H4 (cell line): ENCODE data around the gene RDH13. TPM values are rescaled to one million over a fixed set of nuclear protein-coding genes. Genes with fewer than 3 reads are reported as not detected.
"Not testable (repeated sequence)": the region's sequence is repeated elsewhere in the genome, so short reads cannot be mapped to it uniquely, and the experiment has no call there.

Source experiments
- DNase-seq: peaks from one replicate; pipeline ENCODE4 v3.0.0-alpha.2; 2015; ENCODE audit warnings: low spot score
- total RNA-seq: library from RNA; depleted of rRNA; stranded (reverse); fragments of >200 nt; shearing (Covaris generic); gene quantifications from 2 replicates; pipeline ENCODE4 v1.2.3, GENCODE V29; 2014

Gene RDH13
- total RNA-seq, 1 experiment from 2014 or later: 18.1 TPM

- no peak for DNase-seq
These were observed 16.6 kb upstream of the RDH13 start for GRCh38 chr19:55079400-55080038.

GRCh38 chr19:55078996-55079395 is 16.0 kb upstream of the RDH13 start:
- no peak for DNase-seq

GRCh38 chr19:55077106-55077505 is 14.2 kb upstream of the RDH13 start:
- DNase-seq: no peak

GRCh38 chr19:55076321-55076720 is 13.4 kb upstream of the RDH13 start:
- DNase-seq: no peak

- no peak for DNase-seq
These were observed 12.5 kb upstream of the RDH13 start, which contains the start of gene EPS8L1 for GRCh38 chr19:55075371-55075998. TSS of gene EPS8L1 (plus strand) at chr19:55075869. CDS start at chr19:55076445, 576 bp downstream.

GRCh38 chr19:55071913-55072312 is 9.0 kb upstream of the RDH13 start:
- no peak for DNase-seq

GRCh38 chr19:55071129-55071502 is 8.2 kb upstream of the RDH13 start:
- DNase-seq: peak; percentile 96

GRCh38 chr19:55070466-55071128 is 7.6 kb upstream of the RDH13 start:
- DNase-seq: no peak

- DNase-seq: no peak
These were observed 6.9 kb upstream of the RDH13 start for GRCh38 chr19:55069865-55070197.

GRCh38 chr19:55068950-55069864 is 6.3 kb upstream of the RDH13 start:
- DNase-seq: peak; percentile 69

- DNase-seq: no peak
These were observed 4.9 kb upstream of the RDH13 start for GRCh38 chr19:55067869-55068268.

- no peak for DNase-seq
These were observed 3.3 kb upstream of the RDH13 start for GRCh38 chr19:55066107-55066709.

GRCh38 chr19:55065516-55065915 is 2.6 kb upstream of the RDH13 start:
- not testable (repeated sequence) for DNase-seq

GRCh38 chr19:55063492-55063843 is 520 bp upstream of the RDH13 start:
- no peak for DNase-seq

GRCh38 chr19:55060287-55060686 is 2.7 kb downstream of the RDH13 start:
- DNase-seq: not testable (repeated sequence)

- DNase-seq: no peak
These were observed 4.0 kb downstream of the RDH13 start for GRCh38 chr19:55058781-55059610.

GRCh38 chr19:55056827-55057226 is 6.1 kb downstream of the RDH13 start:
- DNase-seq: no peak

GRCh38 chr19:55053735-55054134 is 9.2 kb downstream of the RDH13 start:
- no peak for DNase-seq

GRCh38 chr19:55050749-55051532 is 12.0 kb downstream of the RDH13 start:
- no peak for DNase-seq

GRCh38 chr19:55048446-55048845 is 14.5 kb downstream of the RDH13 start:
- no peak for DNase-seq
